Dermis microvascular lymphatic vessel endothelial cell (primary cell): ENCODE data around the gene NCR3LG1. TPM values are rescaled to one million over a fixed set of nuclear protein-coding genes. Genes with fewer than 3 reads are reported as not detected.

Source experiments
- DNase-seq, 2 donors: peaks; one replicate each; pipeline versions ENCODE4 v3.0.0 to v3.0.0-alpha.2; 2010; ENCODE audit warnings: low read depth in 2 of 2
- total RNA-seq: library from RNA; depleted of rRNA; stranded (reverse); fragments of >200 nt; gene quantifications from 2 replicates; pipeline ENCODE4 v1.2.1, GENCODE V29; 2014

The NCR3LG1 gene
- total RNA-seq, 1 donor from 2014 or later = 0.51 TPM

GRCh38 chr11:17392872-17393271 lies 41.3 kb downstream of the NCR3LG1 start:
- no peak for DNase-seq

- DNase-seq = no peak
Observed at GRCh38 chr11:17393472-17393871, 41.9 kb downstream of the NCR3LG1 start.

GRCh38 chr11:17394743-17395390 lies 43.3 kb downstream of the NCR3LG1 start:
- no peak for DNase-seq

GRCh38 chr11:17395554-17395961 lies 44.0 kb downstream of the NCR3LG1 start:
- no peak for DNase-seq

GRCh38 chr11:17395978-17396377 lies 44.4 kb downstream of the NCR3LG1 start:
- DNase-seq = no peak

GRCh38 chr11:17396598-17397310 lies 45.2 kb downstream of the NCR3LG1 start:
- no peak for DNase-seq

- no peak for DNase-seq
Observed at GRCh38 chr11:17397311-17398002, 45.9 kb downstream of the NCR3LG1 start.

- DNase-seq = no peak
Observed at GRCh38 chr11:17399236-17399635, 47.6 kb downstream of the NCR3LG1 start.

- DNase-seq = no peak
Observed at GRCh38 chr11:17400048-17400775, 48.6 kb downstream of the NCR3LG1 start.

GRCh38 chr11:17401316-17401715 lies 49.7 kb downstream of the NCR3LG1 start:
- DNase-seq = no peak

GRCh38 chr11:17401841-17402240 lies 50.2 kb downstream of the NCR3LG1 start:
- no peak for DNase-seq

- no peak for DNase-seq
Observed at GRCh38 chr11:17402486-17402885, 50.9 kb downstream of the NCR3LG1 start.

GRCh38 chr11:17403980-17404759 lies 52.6 kb downstream of the NCR3LG1 start:
- no peak for DNase-seq

GRCh38 chr11:17405232-17406005 lies 53.8 kb downstream of the NCR3LG1 start:
- DNase-seq = peak in 1 of 2 donors; percentile 24

- no peak for DNase-seq
Observed at GRCh38 chr11:17406082-17406817, 54.6 kb downstream of the NCR3LG1 start.

- DNase-seq = no peak
Observed at GRCh38 chr11:17406818-17407149, 55.2 kb downstream of the NCR3LG1 start.

- no peak for DNase-seq
Observed at GRCh38 chr11:17407575-17407974, 56.0 kb downstream of the NCR3LG1 start.

GRCh38 chr11:17408026-17408425 lies 56.4 kb downstream of the NCR3LG1 start:
- no peak for DNase-seq

GRCh38 chr11:17408641-17409040 lies 57.0 kb downstream of the NCR3LG1 start:
- DNase-seq = no peak
